ENCODE results near the gene FRMPD4. TPM values are rescaled to one million over a fixed set of nuclear protein-coding genes. Genes with fewer than 3 reads are reported as not detected.

FRMPD4 gene
- polyA plus RNA-seq, 2 of the 4 experiments (the other 2 are of a cell fraction): 0.08 to 0.28 TPM

GRCh38 chrX:12690646-12691045 is 552.4 kb downstream of the FRMPD4 start:
- 43% methylated on average over 3 of the region's 3 CpGs for WGBS (ENCODE audit: missing lambda C conversion rate)
- no peak for FAIRE-seq

DNA sequence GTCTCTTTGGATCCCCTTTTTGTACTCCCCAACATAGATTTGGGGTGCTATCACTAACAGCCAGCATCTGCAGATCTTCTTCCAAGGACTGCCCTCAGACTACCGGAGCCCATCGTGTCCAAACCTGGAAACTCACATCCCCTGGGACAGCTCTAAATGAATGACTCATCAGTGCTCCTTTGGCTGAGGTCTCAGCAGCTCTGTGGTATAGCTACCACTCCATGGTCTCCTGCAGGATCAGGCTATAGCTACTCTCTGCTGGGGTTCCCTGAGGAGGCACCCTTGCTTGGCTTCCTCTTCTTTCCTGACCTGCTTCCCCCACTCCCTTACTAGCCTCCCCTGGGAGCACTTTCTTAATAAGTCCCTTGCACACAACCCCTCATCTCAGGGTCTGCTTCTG is 555.5 kb downstream of the FRMPD4 start:
- no peak overlapping the region for H3K4me3 ChIP-seq
- DNase-seq (ENCODE audit: low read depth in 1 of 2, low spot score in 1 of 2) (no peak), FAIRE-seq (no peak), ATAC-seq (no peak)
- ChIA-PET CTCF (interaction anchor here (2.5 kb wide), 1 partner anchor 8 kb away, joined by 12 read pairs; no protein-coding TSS in a partner anchor), POLR2A (no interaction called here)
- 18% methylated on average over 2 of the region's 2 CpGs for WGBS (ENCODE audit: missing lambda C conversion rate)
- H3K9me3 ChIP-seq: no peaks in the 10 kb centered on the region
- TF ChIP-seq TFCP2L1 (CRISPR knock-in tag; IDR thresholded peaks at IDR 0.05): no peak
- TF ChIP-seq ZNF302 (CRISPR knock-in tag; IDR thresholded peaks at IDR 0.05): no peak
- no peak for TF ChIP-seq FOSL2 (IDR thresholded peaks at IDR 0.05)
- no peak for TF ChIP-seq FOSL2 (CRISPR knock-in tag; IDR thresholded peaks at IDR 0.05)
- TF ChIP-seq MAX (IDR thresholded peaks at IDR 0.05): no peak
- TF ChIP-seq MAZ (IDR thresholded peaks at IDR 0.05; ENCODE audit: borderline replicate concordance, low read depth, low read length): no peak
- TF ChIP-seq CHD2 (IDR thresholded peaks at IDR 0.05; ENCODE audit: low read length, partially characterized antibody): no peak
- no peak for TF ChIP-seq E2F6 (IDR thresholded peaks at IDR 0.05; ENCODE audit: borderline replicate concordance, low read depth)
- TF ChIP-seq RAD21 (conservative IDR thresholded peaks at IDR 0.05 in 1 of 2, IDR thresholded peaks at IDR 0.05 in 1 of 2): no peak
- no peak for TF ChIP-seq NR3C1 (IDR thresholded peaks at IDR 0.05)
- no peak for TF ChIP-seq MYC (IDR thresholded peaks at IDR 0.05; ENCODE audit: borderline replicate concordance, low read length)
- TF ChIP-seq ZFP36 (IDR thresholded peaks at IDR 0.05; ENCODE audit: borderline replicate concordance, partially characterized antibody): no peak
- TF ChIP-seq, protein P1, sequence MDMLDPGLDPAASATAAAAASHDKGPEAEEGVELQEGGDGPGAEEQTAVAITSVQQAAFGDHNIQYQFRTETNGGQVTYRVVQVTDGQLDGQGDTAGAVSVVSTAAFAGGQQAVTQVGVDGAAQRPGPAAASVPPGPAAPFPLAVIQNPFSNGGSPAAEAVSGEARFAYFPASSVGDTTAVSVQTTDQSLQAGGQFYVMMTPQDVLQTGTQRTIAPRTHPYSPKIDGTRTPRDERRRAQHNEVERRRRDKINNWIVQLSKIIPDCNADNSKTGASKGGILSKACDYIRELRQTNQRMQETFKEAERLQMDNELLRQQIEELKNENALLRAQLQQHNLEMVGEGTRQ (IDR thresholded peaks at IDR 0.05): no peak
- no peak for TF ChIP-seq ESRRA (IDR thresholded peaks at IDR 0.05; ENCODE audit: borderline replicate concordance, low read length)
- no peak for TF ChIP-seq NFE2L2 (conservative IDR thresholded peaks at IDR 0.05; ENCODE audit: low read length)
- no peak for TF ChIP-seq SREBF2 (IDR thresholded peaks at IDR 0.05)
- TF ChIP-seq ZSCAN20 (CRISPR knock-in tag; IDR thresholded peaks at IDR 0.05): no peak
- no peak for TF ChIP-seq FOSB (CRISPR knock-in tag; IDR thresholded peaks at IDR 0.05)
- TF ChIP-seq FOXS1 (CRISPR knock-in tag; IDR thresholded peaks at IDR 0.05): no peak
- no peak for TF ChIP-seq ZC3H11A (IDR thresholded peaks at IDR 0.05)
- H3K4me1 ChIP-seq: no peaks in the 10 kb centered on the region
- no peak overlapping the region for H3K4me2 ChIP-seq
- no peak overlapping the region for H3K27ac ChIP-seq

More at GRCh38 chrX:12690646-12691045, 552.4 kb downstream of the FRMPD4 start:
- no peak for DNase-seq (ENCODE audit: low read depth in 1 of 2, low spot score in 1 of 2)
- TF ChIP-seq ZSCAN20 (CRISPR knock-in tag; IDR thresholded peaks at IDR 0.05): no peak
- TF ChIP-seq RAD21 (conservative IDR thresholded peaks at IDR 0.05 in 1 of 2, IDR thresholded peaks at IDR 0.05 in 1 of 2): no peak
- TF ChIP-seq NFE2L2 (conservative IDR thresholded peaks at IDR 0.05; ENCODE audit: low read length): no peak
- no peak for TF ChIP-seq FOXS1 (CRISPR knock-in tag; IDR thresholded peaks at IDR 0.05)
- TF ChIP-seq NR3C1 (IDR thresholded peaks at IDR 0.05): no peak
- TF ChIP-seq, protein P2, sequence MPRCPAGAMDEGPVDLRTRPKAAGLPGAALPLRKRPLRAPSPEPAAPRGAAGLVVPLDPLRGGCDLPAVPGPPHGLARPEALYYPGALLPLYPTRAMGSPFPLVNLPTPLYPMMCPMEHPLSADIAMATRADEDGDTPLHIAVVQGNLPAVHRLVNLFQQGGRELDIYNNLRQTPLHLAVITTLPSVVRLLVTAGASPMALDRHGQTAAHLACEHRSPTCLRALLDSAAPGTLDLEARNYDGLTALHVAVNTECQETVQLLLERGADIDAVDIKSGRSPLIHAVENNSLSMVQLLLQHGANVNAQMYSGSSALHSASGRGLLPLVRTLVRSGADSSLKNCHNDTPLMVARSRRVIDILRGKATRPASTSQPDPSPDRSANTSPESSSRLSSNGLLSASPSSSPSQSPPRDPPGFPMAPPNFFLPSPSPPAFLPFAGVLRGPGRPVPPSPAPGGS (IDR thresholded peaks at IDR 0.05): no peak
- TF ChIP-seq E2F6 (IDR thresholded peaks at IDR 0.05; ENCODE audit: borderline replicate concordance, low read depth): no peak
- TF ChIP-seq POLR2A (IDR thresholded peaks at IDR 0.05; ENCODE audit: low read length): no peak
- no peak for TF ChIP-seq JUNB (IDR thresholded peaks at IDR 0.05)
- TF ChIP-seq, protein P1 (IDR thresholded peaks at IDR 0.05): no peak
- no peak for TF ChIP-seq EHMT2 (IDR thresholded peaks at IDR 0.05; ENCODE audit: low read depth)
- TF ChIP-seq ZC3H11A (IDR thresholded peaks at IDR 0.05): no peak
- no peak for TF ChIP-seq PHF8 (IDR thresholded peaks at IDR 0.05; ENCODE audit: borderline replicate concordance, low read depth)
- no peak for TF ChIP-seq RARB (CRISPR knock-in tag; IDR thresholded peaks at IDR 0.05)
- TF ChIP-seq CBX2 (IDR thresholded peaks at IDR 0.05; ENCODE audit: borderline replicate concordance, low read depth): no peak
- TF ChIP-seq, protein P3, sequence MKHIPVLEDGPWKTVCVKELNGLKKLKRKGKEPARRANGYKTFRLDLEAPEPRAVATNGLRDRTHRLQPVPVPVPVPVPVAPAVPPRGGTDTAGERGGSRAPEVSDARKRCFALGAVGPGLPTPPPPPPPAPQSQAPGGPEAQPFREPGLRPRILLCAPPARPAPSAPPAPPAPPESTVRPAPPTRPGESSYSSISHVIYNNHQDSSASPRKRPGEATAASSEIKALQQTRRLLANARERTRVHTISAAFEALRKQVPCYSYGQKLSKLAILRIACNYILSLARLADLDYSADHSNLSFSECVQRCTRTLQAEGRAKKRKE (CRISPR knock-in tag; IDR thresholded peaks at IDR 0.05; ENCODE audit: low read depth): no peak
- TF ChIP-seq, protein P4, sequence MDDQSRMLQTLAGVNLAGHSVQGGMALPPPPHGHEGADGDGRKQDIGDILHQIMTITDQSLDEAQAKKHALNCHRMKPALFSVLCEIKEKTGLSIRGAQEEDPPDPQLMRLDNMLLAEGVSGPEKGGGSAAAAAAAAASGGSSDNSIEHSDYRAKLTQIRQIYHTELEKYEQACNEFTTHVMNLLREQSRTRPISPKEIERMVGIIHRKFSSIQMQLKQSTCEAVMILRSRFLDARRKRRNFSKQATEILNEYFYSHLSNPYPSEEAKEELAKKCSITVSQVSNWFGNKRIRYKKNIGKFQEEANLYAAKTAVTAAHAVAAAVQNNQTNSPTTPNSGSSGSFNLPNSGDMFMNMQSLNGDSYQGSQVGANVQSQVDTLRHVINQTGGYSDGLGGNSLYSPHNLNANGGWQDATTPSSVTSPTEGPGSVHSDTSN (IDR thresholded peaks at IDR 0.05): no peak
- no peak for TF ChIP-seq HDAC2 (IDR thresholded peaks at IDR 0.05)
- Histone ChIP-seq H3K27ac (no peak overlapping the region), H3K4me3 (no peak overlapping the region), H3K4me1 (no peaks in the 10 kb centered on the region), H3K9me3 (no peaks in the 10 kb centered on the region), H3K4me2 (no peak overlapping the region)
- ChIA-PET CTCF (interaction anchor here (1.0 to 1.8 kb wide), 3 partner anchors 10 to 610 kb away, joined by 3 to 11 read pairs (median 3); no protein-coding TSS in a partner anchor), POLR2A (no interaction called here)
- no peak for ATAC-seq

Measured in A549 (cell line).